Dermis microvascular lymphatic vessel endothelial cell (primary cell): ENCODE measurements around the gene DPF3. TPM values are rescaled to one million over a fixed set of nuclear protein-coding genes. Genes with fewer than 3 reads are reported as not detected.
"Not testable (repeated sequence)": the region's sequence is repeated elsewhere in the genome, so short reads cannot be mapped to it uniquely, and the experiment has no call there.

Experiments used
- DNase-seq, 2 donors: peaks; one replicate each; pipeline versions ENCODE4 v3.0.0 to v3.0.0-alpha.2; 2010; ENCODE audit warnings: low read depth in 2 of 2
- total RNA-seq: library from RNA; depleted of rRNA; stranded (reverse); fragments of >200 nt; gene quantifications from 2 replicates; pipeline ENCODE4 v1.2.1, GENCODE V29; 2014

Gene DPF3
- total RNA-seq, 1 donor from 2014 or later = 0.90 TPM

DNA sequence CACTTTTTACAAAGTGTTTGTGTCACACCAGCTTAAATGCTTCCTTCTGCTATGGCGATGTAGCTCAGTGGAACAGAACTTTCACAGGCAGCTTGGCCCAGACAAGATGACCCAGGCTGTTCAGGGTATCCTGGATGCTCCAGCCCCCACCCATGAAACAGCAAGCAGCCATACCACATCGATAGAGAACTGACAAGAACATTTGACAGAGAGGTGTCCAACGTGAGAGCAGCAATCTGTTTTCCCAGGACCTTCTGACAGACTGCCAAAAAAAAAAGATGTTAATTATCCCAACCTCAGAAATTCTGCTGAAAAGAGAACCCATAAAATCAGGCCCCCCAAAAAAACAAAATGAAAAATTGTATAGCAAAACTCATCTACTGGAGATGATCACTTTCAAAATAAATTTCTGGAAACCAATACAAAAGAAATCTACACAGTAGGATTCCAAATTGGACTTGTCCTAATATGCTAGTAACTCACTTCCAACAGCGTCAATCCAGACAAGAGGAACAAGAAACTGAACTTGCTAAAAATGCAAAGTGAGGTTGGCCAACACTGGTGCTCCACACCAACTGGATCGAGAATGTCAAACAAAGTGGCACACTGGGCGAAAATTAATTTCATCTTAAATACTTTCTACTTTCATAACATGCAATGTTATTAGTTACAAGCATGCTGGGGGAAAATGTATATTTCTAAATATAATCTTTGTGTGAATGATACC, 118.8 kb downstream of the DPF3 start:
- DNase-seq = no peak

DNA sequence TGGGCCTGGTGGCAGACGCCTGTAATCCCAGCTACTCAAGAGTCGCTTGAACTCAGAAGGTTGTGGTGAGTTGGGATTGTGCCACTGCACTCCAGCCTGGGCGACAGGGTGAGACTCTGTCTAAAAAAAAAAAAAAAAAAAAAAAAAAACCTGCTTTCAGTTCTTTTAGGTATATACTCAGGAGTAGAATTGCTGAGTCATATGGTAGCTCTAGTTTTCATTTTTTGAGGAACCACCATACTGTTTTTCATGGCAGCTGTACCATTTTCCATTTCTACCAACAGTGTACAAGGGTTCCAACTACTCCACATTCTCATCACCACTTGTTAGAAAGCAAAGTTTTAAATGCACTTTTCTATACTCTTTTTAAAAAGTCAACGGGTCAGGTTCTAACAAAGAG, 119.8 kb downstream of the DPF3 start:
- DNase-seq = no peak

DNA sequence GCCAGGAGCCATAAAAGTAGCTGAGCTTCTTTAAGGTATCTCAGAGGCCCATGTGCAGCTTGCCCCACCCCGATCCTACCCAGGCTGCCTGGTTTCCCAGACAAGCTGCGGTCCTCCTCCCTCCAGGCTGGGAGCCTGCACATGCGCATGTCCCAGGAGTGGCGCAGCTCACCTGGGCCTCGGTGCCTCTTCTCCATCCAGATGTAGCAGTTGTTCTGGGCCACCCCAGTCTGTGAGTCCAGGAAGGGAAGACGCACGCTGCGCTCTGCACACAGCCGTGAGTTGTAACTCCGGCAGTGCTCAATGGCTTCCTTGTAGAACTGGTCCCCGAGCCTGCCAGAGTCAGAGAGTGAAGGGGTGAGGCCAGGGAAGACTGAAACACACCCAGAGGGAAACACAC, 122.3 kb downstream of the DPF3 start:
- no peak for DNase-seq

DNA sequence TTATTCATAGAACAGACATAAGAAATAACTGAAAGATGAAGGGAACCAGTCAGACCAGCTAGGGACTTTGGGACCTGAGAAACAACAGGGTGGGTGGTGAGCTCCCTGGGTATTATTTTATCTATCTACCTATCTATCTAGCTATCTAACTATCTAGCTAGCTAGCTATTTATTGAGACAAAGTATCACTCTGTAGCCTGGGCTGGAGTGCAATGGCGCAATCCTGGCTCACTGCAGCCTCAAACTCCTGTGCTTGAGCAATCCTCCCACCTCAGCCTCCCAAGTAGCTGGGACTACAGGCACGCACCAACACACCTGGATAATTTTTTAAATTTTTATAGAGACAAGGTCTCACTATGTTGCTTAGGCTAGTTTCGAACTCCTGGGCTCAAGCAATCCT, 127.6 kb downstream of the DPF3 start:
- DNase-seq = no peak

DNA sequence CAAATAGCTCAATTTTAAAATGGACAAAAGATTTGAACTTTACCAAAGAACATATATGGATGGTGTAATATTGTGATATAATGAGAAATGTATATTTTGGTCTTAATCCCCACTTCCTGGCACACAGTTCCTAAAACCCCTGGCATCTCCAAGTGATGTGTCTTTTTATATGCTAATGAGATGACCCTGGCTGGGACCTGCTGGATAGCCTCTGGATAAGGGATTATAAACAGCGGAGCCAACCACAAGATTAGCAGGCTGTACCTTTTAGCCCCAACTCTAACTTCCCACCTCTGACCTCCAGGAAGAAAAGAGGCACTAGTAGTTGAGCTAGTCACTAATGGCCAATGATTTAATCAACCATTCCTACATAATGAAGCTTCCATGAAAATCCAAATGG, 130.0 kb downstream of the DPF3 start:
- no peak for DNase-seq

DNA sequence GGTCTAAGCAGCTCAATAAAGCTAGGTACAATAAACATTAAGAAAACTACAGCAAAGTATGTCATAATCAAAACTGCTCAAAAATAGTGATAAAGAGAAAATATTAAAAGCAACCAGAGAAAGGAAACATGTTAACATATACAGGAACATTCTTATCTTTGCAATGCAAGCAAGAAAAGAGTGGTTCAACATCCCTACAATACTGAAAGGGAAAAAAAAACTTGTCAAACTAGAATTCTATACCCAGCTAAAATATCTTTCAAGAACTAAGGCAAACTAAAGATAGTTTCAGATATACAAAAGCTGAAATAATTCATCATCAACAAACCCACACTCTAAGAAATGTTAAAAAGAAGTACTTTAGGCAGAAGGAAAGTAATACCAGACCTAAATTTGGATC, 134.2 kb downstream of the DPF3 start:
- no peak for DNase-seq

DNA sequence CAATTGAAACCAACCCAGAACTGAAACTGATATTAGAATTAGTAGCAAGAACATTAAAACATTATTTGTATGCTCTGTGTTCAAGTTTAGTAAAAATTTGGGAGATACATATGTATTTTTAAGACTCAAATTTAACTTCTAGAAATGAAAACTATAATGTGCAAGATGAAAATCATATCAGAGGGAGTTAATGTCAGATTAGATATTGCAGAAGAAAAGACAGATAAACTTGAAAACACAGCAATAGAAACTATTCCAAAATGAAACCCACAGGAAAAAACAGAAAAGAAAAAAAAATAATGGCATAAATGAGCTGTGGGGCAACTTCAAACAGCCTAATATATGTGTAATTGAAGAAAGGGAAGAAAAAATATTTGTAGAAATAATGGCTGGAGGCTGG, 134.9 kb downstream of the DPF3 start:
- no peak for DNase-seq

DNA sequence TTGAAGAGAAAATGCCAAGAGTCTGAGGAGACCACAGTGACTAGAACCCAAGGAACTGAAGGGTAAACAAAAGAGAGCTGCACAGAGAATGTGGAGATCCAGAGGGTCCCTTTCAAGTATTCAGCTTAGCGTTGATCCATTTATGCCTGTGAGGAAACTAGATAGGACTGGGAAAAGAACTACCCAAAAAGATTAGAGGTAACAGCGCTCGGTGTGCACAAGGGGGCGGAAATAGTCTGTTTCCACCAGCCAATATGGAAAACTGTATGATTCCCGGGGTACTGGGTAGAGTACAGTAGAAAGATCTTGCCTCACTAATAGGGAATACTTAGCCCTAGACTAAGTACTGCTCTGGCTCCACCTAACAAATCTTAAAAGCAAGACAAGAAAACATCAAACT, 135.5 kb downstream of the DPF3 start:
- no peak for DNase-seq

DNA sequence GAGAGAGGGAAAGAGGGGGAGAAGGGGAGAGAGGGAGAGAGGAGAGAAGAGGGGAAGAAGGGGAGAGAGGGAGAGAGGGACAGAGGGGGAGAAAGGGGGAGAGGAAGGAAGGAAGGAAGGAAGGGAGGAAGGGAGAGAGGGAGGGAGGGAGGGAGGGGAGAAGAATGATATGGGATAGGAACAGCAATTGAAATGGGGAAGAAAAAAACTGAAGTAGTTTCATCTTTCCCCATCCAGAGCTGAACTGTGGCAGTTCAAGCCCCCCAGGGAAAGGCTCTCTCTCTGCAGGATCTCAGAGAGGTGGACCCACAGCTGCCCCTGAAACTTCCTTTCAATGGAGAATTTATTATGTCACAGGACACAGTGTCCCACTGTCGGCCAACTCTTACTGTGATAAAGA, 136.9 kb downstream of the DPF3 start:
- DNase-seq = no peak

DNA sequence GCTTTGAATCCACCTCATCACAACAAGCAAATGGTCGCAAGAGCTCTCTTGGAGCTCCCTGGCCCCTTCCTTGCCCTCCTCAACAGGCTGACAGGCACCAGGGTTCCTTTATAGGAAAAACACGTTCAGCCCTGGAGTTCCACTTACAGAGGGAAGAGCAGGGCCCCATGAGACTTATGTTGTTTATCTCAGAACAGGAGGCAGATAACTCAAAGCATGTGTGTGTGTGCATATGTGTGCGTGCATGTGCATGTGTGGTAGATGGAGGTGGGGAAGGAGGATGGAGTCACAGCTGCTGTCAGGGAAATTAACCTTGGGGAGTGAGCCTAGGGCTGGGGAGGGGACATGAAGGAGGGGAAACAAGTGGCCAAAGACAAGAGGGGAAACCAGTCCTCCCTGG, 138.1 kb downstream of the DPF3 start:
- no peak for DNase-seq

DNA sequence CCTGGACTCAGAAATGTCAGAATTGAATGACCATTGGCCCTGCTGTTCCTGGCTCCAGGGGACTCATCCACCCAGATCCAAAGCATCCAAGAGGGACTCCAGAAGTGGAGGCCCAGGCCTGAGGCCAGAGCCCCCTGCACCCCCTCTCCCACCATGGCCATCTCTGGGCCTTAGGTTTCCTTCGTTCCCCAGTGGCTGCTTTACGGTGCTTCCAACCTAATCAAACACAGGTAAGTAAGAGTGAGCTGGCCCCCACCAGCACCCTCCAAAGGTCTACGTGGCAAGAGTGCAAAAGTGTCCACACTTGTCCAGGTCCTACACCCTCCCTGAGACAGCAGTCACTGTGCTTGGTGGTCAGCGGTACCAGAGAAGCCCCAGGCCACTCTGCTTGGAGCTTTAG, 139.0 kb downstream of the DPF3 start:
- no peak for DNase-seq

DNA sequence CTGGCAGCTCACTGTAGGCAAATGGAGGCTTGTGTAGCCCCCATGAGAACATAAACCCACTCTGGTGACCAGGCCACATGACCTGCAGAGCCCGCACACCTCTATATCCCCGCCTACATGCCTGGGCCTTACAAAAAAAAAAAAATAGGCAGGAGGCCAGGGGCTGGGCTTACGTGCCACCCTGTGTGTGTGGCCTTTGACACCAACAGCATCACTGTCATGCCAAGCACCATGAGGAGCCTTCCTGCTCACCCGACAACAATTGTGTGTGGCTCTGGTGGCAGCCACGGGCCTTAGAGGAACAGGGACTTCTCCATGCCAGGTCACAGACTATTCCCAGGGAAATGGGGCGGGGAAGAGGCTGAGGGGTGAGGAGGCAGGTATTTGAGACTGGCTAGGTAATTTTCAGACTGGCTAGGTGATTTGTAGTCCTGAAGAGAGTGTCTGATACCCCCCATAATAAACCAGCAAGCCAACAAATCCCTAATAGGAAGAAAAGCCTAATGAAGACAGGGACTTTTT, 140.0 kb downstream of the DPF3 start:
- DNase-seq = no peak

DNA sequence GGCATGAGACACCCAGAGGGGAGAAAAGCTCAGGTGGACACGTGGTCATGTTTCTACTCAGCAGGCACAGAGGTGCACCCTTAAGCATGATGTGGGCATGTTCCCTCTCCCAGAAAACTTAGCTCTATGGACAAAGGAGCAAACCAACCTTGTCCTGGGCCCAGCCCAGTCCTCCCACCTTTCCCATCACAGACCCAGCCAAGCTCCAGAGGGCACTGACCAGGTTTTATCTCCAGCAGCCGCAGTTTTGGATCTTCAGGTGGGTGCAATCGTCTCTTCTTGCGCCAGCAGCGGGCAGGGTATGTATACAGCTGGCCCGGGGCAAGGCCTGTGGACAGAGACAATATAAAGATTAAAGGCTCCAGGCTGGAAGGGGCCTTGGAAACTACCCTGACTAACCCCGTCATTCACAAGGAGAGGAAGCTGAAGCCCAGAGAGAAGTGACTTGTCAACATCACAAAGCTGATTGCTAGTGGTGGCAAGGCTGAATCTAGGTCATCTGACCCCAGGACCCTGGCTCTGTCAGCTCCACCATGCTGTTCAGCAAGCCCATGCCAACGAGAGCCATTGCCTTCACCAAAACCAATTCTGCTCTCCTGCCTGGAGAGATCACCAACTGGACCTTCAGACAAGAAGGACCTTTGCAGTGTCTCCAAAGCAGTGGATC, 140.7 kb downstream of the DPF3 start:
- no peak for DNase-seq

DNA sequence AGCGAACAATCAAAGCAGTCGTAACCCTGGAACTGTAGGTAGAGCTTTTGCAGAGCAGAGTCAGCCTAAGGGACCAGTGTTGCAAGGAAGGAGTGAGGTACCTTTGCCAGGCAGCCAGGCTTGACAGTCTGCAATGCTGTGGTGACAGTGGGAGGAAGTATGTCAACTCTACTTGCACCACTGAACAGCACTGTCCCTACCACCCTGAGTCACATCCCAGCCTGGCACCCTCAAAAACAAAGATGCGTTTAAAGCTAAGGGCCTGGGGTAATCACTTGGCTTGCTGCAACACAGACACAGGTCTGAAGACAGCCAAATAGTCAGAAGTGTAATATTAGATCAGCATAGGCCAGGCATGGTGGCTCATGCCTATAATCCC, 141.9 kb downstream of the DPF3 start:
- DNase-seq = no peak

DNA sequence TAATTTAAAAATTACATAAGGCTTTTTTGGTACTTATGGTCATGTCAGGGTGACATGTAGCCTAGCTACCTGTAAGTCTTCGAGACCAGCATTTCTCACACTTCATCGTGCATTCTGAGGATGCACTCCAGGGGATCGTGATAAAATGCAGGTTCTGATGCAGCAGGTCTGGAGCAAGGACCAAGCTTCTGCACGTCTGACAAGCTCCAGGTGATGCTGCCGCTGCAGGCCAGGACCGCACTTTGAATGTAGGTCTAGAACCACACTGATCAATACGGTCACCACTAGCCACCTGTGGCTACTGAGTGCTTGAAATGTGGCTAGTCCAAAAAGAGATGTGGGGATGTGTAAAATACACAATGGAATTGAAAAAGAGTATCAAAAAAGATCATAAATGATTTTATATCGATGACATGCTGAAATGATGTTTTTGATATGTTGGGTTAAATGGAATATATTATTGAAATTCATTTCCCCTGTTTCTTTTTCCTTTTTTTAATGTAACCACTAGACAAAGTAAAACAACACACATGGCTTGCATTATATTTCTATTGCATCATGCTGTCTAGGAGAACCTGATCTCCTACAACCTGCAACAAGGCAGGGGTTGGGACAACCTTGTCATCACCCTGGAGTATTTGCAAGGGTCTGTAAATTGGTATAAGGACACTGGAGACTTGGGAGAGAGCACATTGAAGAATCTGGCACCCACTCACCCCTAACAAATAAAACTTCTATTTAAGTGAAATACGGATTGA, 142.4 kb downstream of the DPF3 start:
- DNase-seq = no peak

DNA sequence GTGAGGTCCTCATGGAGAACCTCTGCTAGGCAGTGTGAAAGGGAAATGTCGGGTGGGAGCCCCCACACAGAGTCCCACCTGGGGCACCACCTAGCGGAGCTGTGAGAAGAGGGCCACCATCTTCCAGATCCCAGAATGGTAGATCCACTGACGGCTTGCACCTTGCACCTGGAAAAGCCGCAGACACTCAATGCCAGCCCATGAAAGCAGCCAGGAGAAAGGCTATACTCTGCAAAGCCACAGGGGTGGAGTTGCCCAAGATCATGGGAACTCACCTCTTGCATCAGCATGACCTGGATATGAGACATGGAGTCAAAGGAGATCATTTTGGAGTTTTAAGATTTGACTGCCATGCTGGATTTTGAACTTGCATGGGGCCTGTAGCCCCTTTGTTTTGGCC, 145.0 kb downstream of the DPF3 start:
- not testable (repeated sequence) for DNase-seq

DNA sequence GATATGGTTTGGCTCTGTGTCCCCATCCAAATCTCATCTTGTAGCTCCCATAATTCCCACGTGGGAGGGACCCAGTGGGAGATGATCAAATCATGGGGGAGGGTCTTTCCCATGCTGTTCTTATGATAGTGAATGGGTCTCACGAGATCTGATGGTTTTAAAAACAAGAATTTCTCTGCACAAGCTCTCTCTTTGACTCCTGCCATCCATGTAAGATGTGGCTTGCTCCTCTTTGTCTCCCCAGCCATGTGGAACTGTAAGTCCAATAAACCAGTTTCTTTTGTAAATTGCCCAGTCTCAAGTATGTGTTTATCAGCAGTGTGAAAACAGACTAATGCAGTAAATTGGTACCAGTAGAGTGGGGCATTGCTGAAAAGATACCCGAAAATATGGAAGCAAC, 146.2 kb downstream of the DPF3 start:
- DNase-seq = no peak

DNA sequence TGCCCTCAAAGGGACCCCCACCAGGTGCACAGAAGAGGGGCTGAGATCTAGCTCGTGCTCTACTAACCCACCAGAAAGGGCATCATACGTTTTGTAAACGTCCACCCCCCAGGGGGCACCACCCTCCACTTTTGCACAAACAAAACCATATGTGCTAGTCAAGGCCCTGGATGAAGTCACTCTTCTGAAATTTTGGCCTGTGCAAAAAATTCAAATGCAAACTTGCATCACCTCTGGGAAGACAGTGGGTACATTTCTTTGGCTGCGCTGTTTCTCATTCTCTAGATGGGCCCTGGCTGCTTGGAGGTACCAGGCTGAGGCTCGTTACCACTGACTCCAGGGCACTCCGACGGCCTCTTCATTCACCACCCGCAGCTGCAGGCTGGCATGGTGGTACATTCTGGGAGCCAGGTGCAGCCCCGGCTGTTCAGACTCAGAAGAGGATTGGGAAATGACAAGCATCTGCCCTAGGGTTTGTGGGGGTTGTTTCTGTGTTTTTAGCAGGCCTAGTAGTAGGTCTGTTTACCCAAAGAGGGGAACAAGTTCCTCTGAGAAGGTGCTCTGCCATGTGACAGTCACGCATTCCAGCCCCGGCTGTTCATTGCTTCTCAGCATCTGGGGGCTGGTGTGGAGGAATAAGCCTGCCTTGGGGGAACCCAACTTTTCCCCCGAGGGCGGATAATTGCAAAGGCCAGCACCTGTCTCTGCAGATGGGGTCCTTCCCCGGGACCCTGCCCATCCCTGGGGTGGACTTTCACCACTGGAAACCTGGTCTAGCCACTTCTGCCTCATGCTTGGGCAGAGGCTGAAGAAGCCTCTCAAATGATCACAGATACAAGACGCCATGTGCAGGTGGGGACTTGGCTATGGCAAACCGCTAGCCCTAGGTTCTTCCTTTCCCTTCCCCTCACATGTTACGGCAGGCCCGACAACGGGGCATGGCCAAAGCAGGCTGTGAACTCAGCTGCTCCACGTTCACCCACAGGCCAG, 147.6 kb downstream of the DPF3 start:
- DNase-seq = no peak

DNA sequence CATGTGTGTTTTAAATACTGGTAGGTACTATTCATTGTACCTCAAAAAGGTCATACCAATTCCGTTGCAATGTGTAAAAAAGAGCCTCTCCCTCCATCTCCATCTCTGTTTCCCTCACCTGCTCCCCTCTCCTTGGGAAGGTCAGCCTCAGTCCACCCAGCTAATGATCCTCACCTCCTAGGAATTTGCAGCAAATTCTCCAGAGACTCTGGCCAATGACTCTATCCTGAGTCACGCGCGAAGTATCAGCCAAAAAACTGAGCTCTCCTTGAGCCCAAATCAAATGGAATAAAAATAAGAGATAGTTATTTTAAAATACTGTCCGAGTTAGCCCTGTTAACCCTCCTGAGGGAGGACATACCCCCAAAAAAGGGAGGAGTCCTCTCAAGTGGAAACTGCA, 148.4 kb downstream of the DPF3 start:
- DNase-seq = no peak

DNA sequence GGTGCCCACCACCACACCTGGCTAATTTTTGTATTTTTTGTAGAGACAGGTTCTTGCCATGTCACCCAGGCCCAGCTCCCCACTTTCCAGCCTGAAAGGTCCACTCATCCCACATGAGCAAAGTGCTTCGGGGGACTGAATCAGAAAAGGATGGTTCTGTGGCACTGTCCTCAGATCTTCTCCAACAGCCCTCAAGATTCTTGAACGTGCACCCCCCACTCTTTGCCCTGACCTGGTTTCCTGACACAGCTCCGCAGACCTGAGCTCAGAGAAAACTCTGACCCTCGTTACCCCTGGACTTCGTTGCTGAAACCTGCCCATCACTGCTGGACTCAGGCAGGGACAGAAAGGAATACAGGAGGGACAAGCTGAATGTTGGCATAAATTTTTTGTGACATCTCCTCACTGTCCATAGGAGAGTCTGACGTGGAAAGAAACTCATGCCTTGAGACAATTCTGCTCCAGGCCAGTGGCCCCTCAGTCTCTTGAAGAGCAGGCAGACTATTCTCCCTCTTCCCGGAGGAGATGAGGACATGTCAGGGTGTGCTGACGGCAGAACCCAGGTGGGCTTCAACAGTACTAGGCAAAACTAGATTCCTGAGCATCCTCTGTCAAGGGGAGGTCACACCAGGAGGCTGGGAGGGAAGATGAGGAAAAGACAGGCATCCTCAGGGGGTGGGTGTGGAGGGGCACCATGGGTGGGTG, 149.3 kb downstream of the DPF3 start:
- DNase-seq = no peak

DNA sequence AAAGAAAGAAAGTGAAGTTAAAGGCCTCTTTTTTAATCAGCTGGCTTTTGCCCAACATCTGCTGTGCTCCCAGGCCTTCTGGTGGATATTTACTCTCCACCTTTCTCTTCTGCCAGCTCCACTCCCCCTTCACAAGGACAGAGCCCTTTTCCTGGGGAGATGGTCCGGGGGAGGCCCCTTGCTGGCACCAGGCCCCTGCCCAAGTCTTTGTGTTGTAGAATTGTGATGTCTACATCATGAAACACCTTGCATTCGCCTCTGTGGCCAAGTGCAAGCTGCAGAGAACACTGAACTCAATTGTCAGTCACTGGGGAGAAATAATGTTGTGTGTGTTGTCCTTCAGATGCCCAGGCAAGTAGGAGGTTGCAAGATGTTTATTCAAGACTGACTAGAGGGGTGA, 150.3 kb downstream of the DPF3 start:
- DNase-seq = no peak
